ENCODE measurements around the gene AMH. TPM values are rescaled to one million over a fixed set of nuclear protein-coding genes. Genes with fewer than 3 reads are reported as not detected.
"Not testable (repeated sequence)": the region's sequence is repeated elsewhere in the genome, so short reads cannot be mapped to it uniquely, and the experiment has no call there.

Gene AMH
- total RNA-seq: 100 to 1,000 TPM in 1 of 2 donors, under 1 TPM in 1; 0.46 to 160 TPM

DNA sequence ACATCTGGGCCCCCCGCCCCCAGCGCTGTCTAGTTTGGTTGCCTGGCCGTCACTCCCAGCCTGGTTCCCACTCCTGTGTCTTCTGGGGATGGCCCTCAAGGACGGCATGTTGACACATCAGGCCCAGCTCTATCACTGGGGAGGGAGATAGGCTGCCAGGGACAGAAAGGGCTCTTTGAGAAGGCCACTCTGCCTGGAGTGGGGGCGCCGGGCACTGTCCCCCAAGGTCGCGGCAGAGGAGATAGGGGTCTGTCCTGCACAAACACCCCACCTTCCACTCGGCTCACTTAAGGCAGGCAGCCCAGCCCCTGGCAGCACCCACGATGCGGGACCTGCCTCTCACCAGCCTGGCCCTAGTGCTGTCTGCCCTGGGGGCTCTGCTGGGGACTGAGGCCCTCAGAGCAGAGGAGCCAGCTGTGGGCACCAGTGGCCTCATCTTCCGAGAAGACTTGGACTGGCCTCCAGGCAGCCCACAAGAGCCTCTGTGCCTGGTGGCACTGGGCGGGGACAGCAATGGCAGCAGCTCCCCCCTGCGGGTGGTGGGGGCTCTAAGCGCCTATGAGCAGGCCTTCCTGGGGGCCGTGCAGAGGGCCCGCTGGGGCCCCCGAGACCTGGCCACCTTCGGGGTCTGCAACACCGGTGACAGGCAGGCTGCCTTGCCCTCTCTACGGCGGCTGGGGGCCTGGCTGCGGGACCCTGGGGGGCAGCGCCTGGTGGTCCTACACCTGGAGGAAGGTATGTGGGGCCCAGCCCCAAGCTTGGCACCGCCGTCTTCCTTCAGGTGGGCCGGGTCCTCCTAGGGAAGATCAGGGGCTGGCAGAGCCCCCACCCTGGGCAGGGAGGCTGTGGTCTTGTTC, at the start of gene AMH:
Gene AMH, plus strand, starts transcription at position 314 of the 857 bp plus-strand sequence. Its CDS starts 10 bp downstream, at position 324.
- H3K9me3 ChIP-seq: no peaks in the 10 kb centered on the region
- H3K27me3 ChIP-seq (replicated peaks; ENCODE audit: insufficient read depth): peaks cover 14% of the 10 kb centered on the region
- TF ChIP-seq POLR2AphosphoS5 (IDR thresholded peaks at IDR 0.05): no peak
- no peak for TF ChIP-seq POLR2A (IDR thresholded peaks at IDR 0.05)
- no peak for TF ChIP-seq CTCF (IDR thresholded peaks at IDR 0.05)
- no peaks in the 10 kb centered on the region for H3K4me1 ChIP-seq (replicated peaks)
- peaks cover 29 to 34% of the 10 kb centered on the region in 2 donors for H3K36me3 ChIP-seq
- no peak within 1 kb of the TSS for H3K4me3 ChIP-seq
- no peak for DNase-seq (ENCODE audit: low spot score)
- no peak within 1 kb of the TSS for H3K27ac ChIP-seq
- 79% methylated on average over 19 of the region's 27 CpGs for WGBS
- intact Hi-C loops (cut with DNase I): no loop called here

- Histone ChIP-seq H3K27ac (no peak overlapping the region), H3K27me3 (replicated peaks; ENCODE audit: insufficient read depth) (no peaks in the 10 kb centered on the region), H3K9me3 (no peaks in the 10 kb centered on the region), H3K4me1 (replicated peaks) (no peaks in the 10 kb centered on the region), H3K4me3 (no peak overlapping the region), H3K36me3 (no peaks in the 10 kb centered on the region)
- no peak for TF ChIP-seq CTCF (IDR thresholded peaks at IDR 0.05)
- no peak for TF ChIP-seq POLR2A (IDR thresholded peaks at IDR 0.05)
- no peak for TF ChIP-seq POLR2AphosphoS5 (IDR thresholded peaks at IDR 0.05)
- DNase-seq (ENCODE audit: low spot score): no peak
- intact Hi-C loops (cut with DNase I): no loop called here
- WGBS: 92% methylated on average over 35 of the region's 37 CpGs
Measured at GRCh38 chr19:2199861-2200623, 49.1 kb upstream of the AMH start.

GRCh38 chr19:2200624-2201294, 48.4 kb upstream of the AMH start:
- DNase-seq (ENCODE audit: low spot score); H3K27me3 ChIP-seq (replicated peaks; ENCODE audit: insufficient read depth); intact Hi-C loops (cut with DNase I); H3K27ac ChIP-seq; H3K4me3 ChIP-seq; H3K36me3 ChIP-seq; H3K4me1 ChIP-seq (replicated peaks); H3K9me3 ChIP-seq: not testable (repeated sequence)
- 95% methylated on average over 49 of the region's 50 CpGs for WGBS

- Histone ChIP-seq H3K36me3 (peaks cover 0 to 1% of the 10 kb centered on the region in 2 donors), H3K4me1 (replicated peaks) (no peaks in the 10 kb centered on the region), H3K4me3 (no peak overlapping the region), H3K27me3 (replicated peaks; ENCODE audit: insufficient read depth) (no peaks in the 10 kb centered on the region), H3K9me3 (no peaks in the 10 kb centered on the region), H3K27ac (no peak overlapping the region)
- intact Hi-C loops (cut with DNase I): no loop called here
- DNase-seq (ENCODE audit: low spot score): no peak
- WGBS: 91% methylated on average over 21 of the region's 21 CpGs
- TF ChIP-seq POLR2AphosphoS5 (IDR thresholded peaks at IDR 0.05) (no peak), POLR2A (IDR thresholded peaks at IDR 0.05) (no peak), CTCF (IDR thresholded peaks at IDR 0.05) (no peak)
Measured at GRCh38 chr19:2201473-2202148, 47.5 kb upstream of the AMH start.

DNA sequence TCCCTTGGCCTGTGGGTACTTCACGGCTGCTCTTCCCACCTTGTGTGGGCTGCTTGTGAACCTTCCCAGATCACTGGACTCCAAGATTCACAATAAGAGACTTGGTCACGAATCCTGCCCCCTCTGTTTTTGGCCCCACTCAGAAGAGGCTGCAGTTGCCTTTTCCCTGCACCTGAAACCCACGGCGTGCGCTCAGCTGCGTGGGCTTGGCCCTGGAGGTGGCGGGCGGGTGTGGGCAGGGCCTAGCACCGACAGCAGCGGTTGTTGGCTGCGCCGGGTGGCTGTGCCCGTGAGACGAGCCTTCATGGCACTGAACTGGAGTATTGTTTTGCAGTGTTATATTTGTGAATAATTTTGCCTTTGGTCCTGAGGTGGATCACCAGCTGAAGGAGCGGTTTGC, 46.8 kb upstream of the AMH start:
- peaks cover 0 to 9% of the 10 kb centered on the region in 2 donors for H3K36me3 ChIP-seq
- H3K27ac ChIP-seq: no peak overlapping the region
- no peaks in the 10 kb centered on the region for H3K4me1 ChIP-seq (replicated peaks)
- intact Hi-C loops (cut with DNase I): no loop called here
- DNase-seq (ENCODE audit: low spot score): no peak
- H3K9me3 ChIP-seq: no peaks in the 10 kb centered on the region
- no peak overlapping the region for H3K4me3 ChIP-seq
- TF ChIP-seq POLR2AphosphoS5 (IDR thresholded peaks at IDR 0.05) (no peak), CTCF (IDR thresholded peaks at IDR 0.05) (no peak), POLR2A (IDR thresholded peaks at IDR 0.05) (no peak)
- H3K27me3 ChIP-seq (replicated peaks; ENCODE audit: insufficient read depth): no peaks in the 10 kb centered on the region
- WGBS: 93% methylated on average over 15 of the region's 15 CpGs
